ENCODE results near the gene NXN.

NXN gene

GRCh38 chr17:946510-947236 is 32.9 kb downstream of the NXN start:
- no peak for DNase-seq
- Histone ChIP-seq H3K4me1 (ENCODE audit: control extremely low read depth in 1 of 4, control insufficient read depth in 4 of 4, insufficient read depth in 4 of 4, low read length in 3 of 4) (peaks cover 0 to 12% (median 7%) of the 10 kb centered on the region in 4 experiments), H3K4me3 (ENCODE audit: control insufficient read depth in 1 of 7, extremely low read depth in 1 of 7, insufficient read depth in 4 of 7, low read depth in 2 of 7, low read length in 6 of 7) (no peak overlapping the region), H3K36me3 (ENCODE audit: control insufficient read depth in 4 of 4, insufficient read depth in 4 of 4, low read length in 3 of 4) (no peaks in the 10 kb centered on the region), H3K9me3 (ENCODE audit: control extremely low read depth in 1 of 5, control insufficient read depth in 4 of 5, insufficient read depth in 2 of 5, low read depth in 1 of 5, low read length in 4 of 5) (no peaks in the 10 kb centered on the region), H3K27me3 (replicated peaks in 2 of 5; ENCODE audit: control insufficient read depth in 4 of 5, insufficient read depth in 5 of 5, low read length in 4 of 5) (peaks cover 0 to 21% (median 4%) of the 10 kb centered on the region in 5 experiments), H3K27ac (ENCODE audit: insufficient read depth in 1 of 2, low read depth in 1 of 2, low read length in 2 of 2, poor library complexity in 1 of 2, severe bottlenecking in 2 of 2) (no peak overlapping the region)
- ChIA-PET CTCF (interaction anchor here (0.9 kb wide), 1 partner anchor 9 kb away, joined by 3 read pairs; no protein-coding TSS in a partner anchor), POLR2A (no interaction called here)
- WGBS (ENCODE audit: insufficient coverage), result 97% methylated on average over 34 of the region's 37 CpGs

DNA sequence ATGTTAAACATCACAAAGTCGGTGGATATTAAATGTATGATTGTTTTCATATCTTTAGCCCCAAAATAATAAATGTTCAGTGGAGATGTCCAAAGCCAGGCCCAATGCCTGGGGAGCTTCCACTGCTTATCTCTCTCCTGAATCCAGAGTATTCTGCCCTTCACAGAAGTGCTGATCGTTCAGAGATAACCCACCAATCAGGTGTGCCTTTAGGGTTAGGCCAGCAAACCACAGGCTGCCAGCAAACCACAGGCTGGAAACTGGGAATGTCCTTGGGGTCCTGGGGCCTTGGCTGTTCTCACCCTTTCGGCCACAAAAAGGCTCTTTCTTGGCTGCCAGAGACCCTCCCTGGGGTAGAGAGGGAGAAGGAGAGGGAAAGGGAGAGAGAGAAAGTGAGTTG is 33.9 kb downstream of the NXN start:
- no peak overlapping the region for H3K4me3 ChIP-seq (ENCODE audit: control insufficient read depth in 1 of 7, extremely low read depth in 1 of 7, insufficient read depth in 4 of 7, low read depth in 2 of 7, low read length in 6 of 7)
- H3K27ac ChIP-seq (ENCODE audit: insufficient read depth in 1 of 2, low read depth in 1 of 2, low read length in 2 of 2, poor library complexity in 1 of 2, severe bottlenecking in 2 of 2), result no peak overlapping the region
- H3K27me3 ChIP-seq (replicated peaks in 2 of 5; ENCODE audit: control insufficient read depth in 4 of 5, insufficient read depth in 5 of 5, low read length in 4 of 5), result peaks cover 0 to 12% (median 2%) of the 10 kb centered on the region in 5 experiments
- H3K4me1 ChIP-seq (ENCODE audit: control extremely low read depth in 1 of 4, control insufficient read depth in 4 of 4, insufficient read depth in 4 of 4, low read length in 3 of 4), result peaks cover 0 to 8% (median 5%) of the 10 kb centered on the region in 4 experiments
- ChIA-PET CTCF (interaction anchor here (0.9 kb wide), 1 partner anchor 8 kb away, joined by 3 read pairs; no protein-coding TSS in a partner anchor), POLR2A (no interaction called here)
- no peaks in the 10 kb centered on the region for H3K36me3 ChIP-seq (ENCODE audit: control insufficient read depth in 4 of 4, insufficient read depth in 4 of 4, low read length in 3 of 4)
- WGBS (ENCODE audit: insufficient coverage), result 83% methylated on average over 1 of the region's 3 CpGs
- DNase-seq, result no peak
- H3K9me3 ChIP-seq (ENCODE audit: control extremely low read depth in 1 of 5, control insufficient read depth in 4 of 5, insufficient read depth in 2 of 5, low read depth in 1 of 5, low read length in 4 of 5), result no peaks in the 10 kb centered on the region

- ChIA-PET POLR2A (no interaction called here), CTCF (interaction anchor here (0.8 to 1.4 kb wide), 3 partner anchors 11 to 26 kb away, joined by 3 to 5 read pairs (median 3); no protein-coding TSS in a partner anchor)
- Histone ChIP-seq H3K27me3 (replicated peaks in 2 of 5; ENCODE audit: control insufficient read depth in 4 of 5, insufficient read depth in 5 of 5, low read length in 4 of 5) (peaks cover 0 to 3% (median 0%) of the 10 kb centered on the region in 5 experiments), H3K27ac (ENCODE audit: insufficient read depth in 1 of 2, low read depth in 1 of 2, low read length in 2 of 2, poor library complexity in 1 of 2, severe bottlenecking in 2 of 2) (no peak overlapping the region), H3K4me3 (ENCODE audit: control insufficient read depth in 1 of 7, extremely low read depth in 1 of 7, insufficient read depth in 4 of 7, low read depth in 2 of 7, low read length in 6 of 7) (no peak overlapping the region), H3K36me3 (ENCODE audit: control insufficient read depth in 4 of 4, insufficient read depth in 4 of 4, low read length in 3 of 4) (no peaks in the 10 kb centered on the region), H3K4me1 (ENCODE audit: control extremely low read depth in 1 of 4, control insufficient read depth in 4 of 4, insufficient read depth in 4 of 4, low read length in 3 of 4) (peaks cover 0 to 8% (median 5%) of the 10 kb centered on the region in 4 experiments), H3K9me3 (ENCODE audit: control extremely low read depth in 1 of 5, control insufficient read depth in 4 of 5, insufficient read depth in 2 of 5, low read depth in 1 of 5, low read length in 4 of 5) (no peaks in the 10 kb centered on the region)
- WGBS (ENCODE audit: insufficient coverage), result 55% methylated on average over 11 of the region's 14 CpGs
- peak; percentile 9 to 37 (median 30) for DNase-seq
Measured at GRCh38 chr17:944266-944826, 35.2 kb downstream of the NXN start.

GRCh38 chr17:935485-935884 is 44.1 kb downstream of the NXN start:
- ChIA-PET CTCF (no interaction called here), POLR2A (no interaction called here)
- no peak overlapping the region for H3K4me3 ChIP-seq (ENCODE audit: control insufficient read depth in 1 of 7, extremely low read depth in 1 of 7, insufficient read depth in 4 of 7, low read depth in 2 of 7, low read length in 6 of 7)
- no peaks in the 10 kb centered on the region for H3K4me1 ChIP-seq (ENCODE audit: control extremely low read depth in 1 of 4, control insufficient read depth in 4 of 4, insufficient read depth in 4 of 4, low read length in 3 of 4)
- no peaks in the 10 kb centered on the region for H3K9me3 ChIP-seq (ENCODE audit: control extremely low read depth in 1 of 5, control insufficient read depth in 4 of 5, insufficient read depth in 2 of 5, low read depth in 1 of 5, low read length in 4 of 5)
- no peak for DNase-seq
- no peaks in the 10 kb centered on the region for H3K36me3 ChIP-seq (ENCODE audit: control insufficient read depth in 4 of 4, insufficient read depth in 4 of 4, low read length in 3 of 4)
- WGBS (ENCODE audit: insufficient coverage), result 94% methylated on average over 5 of the region's 11 CpGs
- no peak overlapping the region for H3K27ac ChIP-seq (ENCODE audit: insufficient read depth in 1 of 2, low read depth in 1 of 2, low read length in 2 of 2, poor library complexity in 1 of 2, severe bottlenecking in 2 of 2)
- peaks cover 0 to 4% (median 0%) of the 10 kb centered on the region in 5 experiments for H3K27me3 ChIP-seq (replicated peaks in 2 of 5; ENCODE audit: control insufficient read depth in 4 of 5, insufficient read depth in 5 of 5, low read length in 4 of 5)

DNA sequence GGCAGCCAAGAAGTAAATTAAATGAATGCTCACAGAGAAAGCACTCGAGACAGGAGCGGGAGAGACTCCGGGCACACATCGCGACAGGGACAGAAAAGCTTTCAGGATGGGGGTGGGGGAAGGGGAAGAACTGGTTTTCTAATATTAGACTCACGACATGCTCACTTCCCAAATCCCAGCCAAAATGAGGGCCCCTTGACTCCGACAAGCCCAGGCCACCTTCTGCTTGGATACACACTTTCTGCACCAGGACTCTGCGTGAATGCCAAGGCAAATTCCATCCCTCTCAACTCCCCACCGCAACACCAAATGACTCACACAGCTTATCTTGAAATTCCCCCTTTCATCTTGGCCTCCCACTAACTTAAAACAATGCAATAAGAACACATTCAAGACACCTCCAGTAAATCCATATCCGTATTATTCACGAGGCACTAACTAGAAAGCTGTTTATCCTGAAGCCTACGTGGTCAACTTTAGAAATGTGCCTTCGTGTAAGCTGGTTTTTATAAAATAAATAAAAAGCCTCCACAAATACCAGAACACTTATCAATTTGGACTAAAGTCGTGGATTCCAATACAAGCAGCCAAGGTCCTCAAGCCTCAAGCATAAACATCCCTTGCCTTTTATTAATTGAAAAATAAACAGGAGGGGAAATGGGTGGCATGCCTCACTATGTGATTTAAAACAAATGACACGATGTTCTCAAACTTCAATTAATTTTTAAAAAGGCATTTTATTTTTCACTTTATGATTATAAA is 46.1 kb downstream of the NXN start:
- peaks cover 0 to 11% (median 0%) of the 10 kb centered on the region in 5 experiments for H3K27me3 ChIP-seq (replicated peaks in 2 of 5; ENCODE audit: control insufficient read depth in 4 of 5, insufficient read depth in 5 of 5, low read length in 4 of 5)
- H3K4me3 ChIP-seq (ENCODE audit: control insufficient read depth in 1 of 7, extremely low read depth in 1 of 7, insufficient read depth in 4 of 7, low read depth in 2 of 7, low read length in 6 of 7), result no peak overlapping the region
- no peak for DNase-seq
- H3K27ac ChIP-seq (ENCODE audit: insufficient read depth in 1 of 2, low read depth in 1 of 2, low read length in 2 of 2, poor library complexity in 1 of 2, severe bottlenecking in 2 of 2), result no peak overlapping the region
- H3K4me1 ChIP-seq (ENCODE audit: control extremely low read depth in 1 of 4, control insufficient read depth in 4 of 4, insufficient read depth in 4 of 4, low read length in 3 of 4), result no peaks in the 10 kb centered on the region
- H3K9me3 ChIP-seq (ENCODE audit: control extremely low read depth in 1 of 5, control insufficient read depth in 4 of 5, insufficient read depth in 2 of 5, low read depth in 1 of 5, low read length in 4 of 5), result no peaks in the 10 kb centered on the region
- H3K36me3 ChIP-seq (ENCODE audit: control insufficient read depth in 4 of 4, insufficient read depth in 4 of 4, low read length in 3 of 4), result no peaks in the 10 kb centered on the region
- WGBS (ENCODE audit: insufficient coverage), result 78% methylated on average over 11 of the region's 15 CpGs
- CTCF ChIA-PET, result interaction anchor here (1.1 kb wide), 1 partner anchor 10 kb away, joined by 3 read pairs; no protein-coding TSS in a partner anchor
- POLR2A ChIA-PET, result no interaction called here

DNA sequence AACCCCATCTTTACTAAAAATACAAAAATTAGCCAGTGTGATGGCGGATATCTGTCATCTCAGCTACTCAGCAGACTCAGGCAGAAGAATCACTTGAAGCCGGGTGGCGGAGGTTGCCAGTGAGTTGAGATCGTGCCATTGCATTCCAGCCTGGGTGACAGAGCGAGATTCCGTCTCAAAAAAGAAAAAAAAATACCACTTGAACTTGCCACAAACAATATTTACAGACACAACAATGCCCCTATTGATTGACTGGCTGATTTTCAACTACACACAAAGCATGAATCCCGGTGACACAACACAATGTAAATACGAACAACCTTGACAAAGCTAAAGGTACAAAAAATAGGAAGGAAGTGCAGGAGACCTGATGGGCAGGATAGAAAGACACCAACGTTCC is 49.3 kb downstream of the NXN start:
- no peak for DNase-seq
- CTCF ChIA-PET, result no interaction called here
- POLR2A ChIA-PET, result no interaction called here
- H3K4me3 ChIP-seq (ENCODE audit: control insufficient read depth in 1 of 7, extremely low read depth in 1 of 7, insufficient read depth in 4 of 7, low read depth in 2 of 7, low read length in 6 of 7), result no peak overlapping the region
- no peak overlapping the region for H3K27ac ChIP-seq (ENCODE audit: insufficient read depth in 1 of 2, low read depth in 1 of 2, low read length in 2 of 2, poor library complexity in 1 of 2, severe bottlenecking in 2 of 2)
- H3K27me3 ChIP-seq (replicated peaks in 2 of 5; ENCODE audit: control insufficient read depth in 4 of 5, insufficient read depth in 5 of 5, low read length in 4 of 5), result peaks cover 0 to 15% (median 5%) of the 10 kb centered on the region in 5 experiments
- WGBS (ENCODE audit: insufficient coverage), result 79% methylated on average over 9 of the region's 9 CpGs
- H3K4me1 ChIP-seq (ENCODE audit: control extremely low read depth in 1 of 4, control insufficient read depth in 4 of 4, insufficient read depth in 4 of 4, low read length in 3 of 4), result no peaks in the 10 kb centered on the region
- H3K36me3 ChIP-seq (ENCODE audit: control insufficient read depth in 4 of 4, insufficient read depth in 4 of 4, low read length in 3 of 4), result no peaks in the 10 kb centered on the region
- no peaks in the 10 kb centered on the region for H3K9me3 ChIP-seq (ENCODE audit: control extremely low read depth in 1 of 5, control insufficient read depth in 4 of 5, insufficient read depth in 2 of 5, low read depth in 1 of 5, low read length in 4 of 5)

All from common myeloid progenitor, CD34-positive (primary cell).